Activated naive CD8-positive, alpha-beta T cell treated with anti-CD3 and anti-CD28 coated beads, Interleukin-2, amount 10 ng/mL, durations not matched to agents 7 days and 5 days (primary cell): Measurements from ENCODE around the gene SORL1-AS1. TPM values are rescaled to one million over a fixed set of nuclear protein-coding genes. Genes with fewer than 3 reads are reported as not detected.

Experiments
- total RNA-seq, 2 experiments: library from RNA; stranded (reverse); gene quantifications; one replicate each; pipeline ENCODE4 v1.2.3, GENCODE V29; 2021

Gene SORL1-AS1

Other genes with a start within 250 kb of the SORL1-AS1 start
- 10 to 100 TPM; 24.8 to 25.5 TPM for gene SC5D, start 160.2 kb downstream of the SORL1-AS1 start, total RNA-seq
- 100 to 1,000 TPM; 179 to 195 TPM for gene SORL1, start 653 bp downstream of the SORL1-AS1 start, total RNA-seq